ENCODE measurements around the gene IRAK1.

IRAK1 gene

DNA sequence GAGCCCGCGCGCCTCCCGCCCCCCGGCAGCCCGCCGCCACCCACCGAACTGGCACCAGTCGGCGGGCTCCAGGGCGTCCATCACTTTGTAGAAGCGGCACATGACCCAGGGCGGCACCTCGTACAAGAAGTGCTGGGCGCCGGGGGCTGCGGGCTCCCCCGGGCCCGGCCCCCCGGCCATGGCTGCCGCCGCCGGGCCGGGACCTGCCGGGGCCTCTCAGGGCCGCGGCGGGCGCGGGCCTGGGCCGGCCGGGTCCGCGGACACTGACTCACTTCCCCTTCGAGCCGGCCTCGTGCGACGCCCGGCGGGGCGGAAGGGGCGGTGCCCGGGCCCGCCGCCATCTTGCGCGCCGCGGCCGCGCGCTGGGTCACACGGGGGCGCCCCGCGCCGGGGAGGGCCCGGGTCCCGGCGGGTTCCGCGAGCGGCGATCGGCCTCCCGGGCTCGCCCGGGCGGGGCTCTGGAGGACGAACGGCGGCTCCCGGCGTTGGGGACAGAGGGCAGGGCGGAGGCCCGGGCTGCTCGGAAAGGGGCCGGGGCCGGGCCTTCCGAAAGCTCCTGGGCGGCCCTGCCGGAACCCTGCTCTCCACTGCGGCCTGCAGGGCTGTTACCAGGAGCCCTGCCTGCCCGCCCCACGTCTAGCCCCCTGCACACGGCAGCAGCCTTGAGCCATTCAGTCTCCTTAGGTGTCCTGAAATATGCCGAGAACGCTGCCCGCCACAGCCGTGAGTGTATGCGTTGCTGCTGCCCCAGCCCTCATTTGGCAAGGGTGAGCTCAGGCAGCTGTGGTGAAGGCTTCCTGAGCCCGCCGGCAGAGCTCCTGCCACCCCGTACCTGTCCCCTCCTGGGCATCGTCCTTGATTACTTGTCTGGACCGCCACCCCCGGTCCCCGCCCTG lies at the start of gene IRAK1:
TSS of gene IRAK1 (minus strand) at position 270 of the 896 bp plus-strand sequence. CDS start at position 180, 90 bp downstream.
- TF ChIP-seq, protein P1, sequence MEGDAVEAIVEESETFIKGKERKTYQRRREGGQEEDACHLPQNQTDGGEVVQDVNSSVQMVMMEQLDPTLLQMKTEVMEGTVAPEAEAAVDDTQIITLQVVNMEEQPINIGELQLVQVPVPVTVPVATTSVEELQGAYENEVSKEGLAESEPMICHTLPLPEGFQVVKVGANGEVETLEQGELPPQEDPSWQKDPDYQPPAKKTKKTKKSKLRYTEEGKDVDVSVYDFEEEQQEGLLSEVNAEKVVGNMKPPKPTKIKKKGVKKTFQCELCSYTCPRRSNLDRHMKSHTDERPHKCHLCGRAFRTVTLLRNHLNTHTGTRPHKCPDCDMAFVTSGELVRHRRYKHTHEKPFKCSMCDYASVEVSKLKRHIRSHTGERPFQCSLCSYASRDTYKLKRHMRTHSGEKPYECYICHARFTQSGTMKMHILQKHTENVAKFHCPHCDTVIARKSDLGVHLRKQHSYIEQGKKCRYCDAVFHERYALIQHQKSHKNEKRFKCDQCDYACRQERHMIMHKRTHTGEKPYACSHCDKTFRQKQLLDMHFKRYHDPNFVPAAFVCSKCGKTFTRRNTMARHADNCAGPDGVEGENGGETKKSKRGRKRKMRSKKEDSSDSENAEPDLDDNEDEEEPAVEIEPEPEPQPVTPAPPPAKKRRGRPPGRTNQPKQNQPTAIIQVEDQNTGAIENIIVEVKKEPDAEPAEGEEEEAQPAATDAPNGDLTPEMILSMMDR (IDR thresholded peaks at IDR 0.05; ENCODE audit: low read depth, low read length, missing control alignments), result no peak
- no peak for DNase-seq (ENCODE audit: extremely low read depth, low read depth)
- H3K4me3 ChIP-seq (replicated peaks; ENCODE audit: low read depth, low read length), result peak within 1 kb of the TSS; percentile 64

DNA sequence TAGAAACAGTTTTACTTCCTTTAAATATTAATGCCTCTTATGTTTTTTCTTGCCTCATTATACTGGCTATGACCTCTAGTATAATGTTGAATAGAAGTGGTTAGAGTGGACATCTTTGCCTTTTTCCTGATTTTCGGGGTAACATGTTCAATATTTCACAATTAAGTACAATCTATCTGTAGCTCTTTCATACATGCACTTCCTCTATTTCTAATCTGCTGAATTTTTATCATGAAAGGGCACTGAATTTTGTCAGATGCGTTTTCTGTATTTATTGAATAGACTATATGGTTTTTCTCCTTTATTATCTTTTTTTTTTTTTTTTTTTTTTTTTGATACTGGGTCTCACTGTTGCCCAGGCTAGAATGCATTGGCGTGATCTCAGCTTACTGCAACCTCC lies 48.9 kb upstream of the IRAK1 start:
- no peak for DNase-seq (ENCODE audit: extremely low read depth, low read depth)
- TF ChIP-seq, protein P1 (IDR thresholded peaks at IDR 0.05; ENCODE audit: low read depth, low read length, missing control alignments), result no peak
- H3K4me3 ChIP-seq (replicated peaks; ENCODE audit: low read depth, low read length), result no peak overlapping the region

DNA sequence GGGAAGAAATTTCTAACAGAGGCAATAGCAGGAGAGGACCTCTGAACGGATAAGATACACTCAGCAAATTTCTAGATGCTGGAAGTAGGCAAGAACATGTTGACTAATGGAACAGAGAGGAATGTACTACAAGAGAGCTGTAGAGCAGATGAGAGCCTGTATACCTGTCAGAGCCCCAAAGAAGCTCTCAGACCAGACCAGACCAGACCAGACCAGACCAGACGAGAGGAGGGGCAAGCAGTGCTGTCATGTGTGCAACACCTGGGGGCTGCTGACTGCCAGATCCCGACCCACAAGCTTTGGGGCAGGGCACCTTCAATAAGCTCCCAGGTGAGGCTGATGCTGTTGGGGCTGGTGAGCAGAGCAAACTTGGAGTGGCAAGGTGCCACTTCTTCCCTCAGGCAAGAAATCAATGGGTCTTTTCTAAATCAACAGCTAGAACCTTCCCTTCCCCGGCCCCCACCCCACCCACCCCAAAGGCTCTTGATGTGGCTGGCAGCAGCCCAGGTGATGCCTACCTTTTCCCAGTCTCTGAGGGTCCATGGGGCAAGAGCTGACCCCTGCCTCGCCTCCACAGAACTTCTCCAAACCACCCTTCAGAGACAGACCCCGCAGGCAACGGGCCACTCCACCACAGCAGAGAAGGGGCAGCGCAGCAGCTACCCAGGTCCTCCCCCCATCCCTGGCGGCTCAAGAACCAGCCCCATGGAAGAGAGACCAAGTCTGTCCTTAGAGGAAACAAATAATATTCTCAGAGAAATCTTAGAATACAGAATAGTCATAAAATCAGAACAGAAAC lies 45.1 kb upstream of the IRAK1 start:
- TF ChIP-seq, protein P1 (IDR thresholded peaks at IDR 0.05; ENCODE audit: low read depth, low read length, missing control alignments), result no peak
- H3K4me3 ChIP-seq (replicated peaks; ENCODE audit: low read depth, low read length), result no peak overlapping the region
- DNase-seq (ENCODE audit: extremely low read depth, low read depth), result no peak

DNA sequence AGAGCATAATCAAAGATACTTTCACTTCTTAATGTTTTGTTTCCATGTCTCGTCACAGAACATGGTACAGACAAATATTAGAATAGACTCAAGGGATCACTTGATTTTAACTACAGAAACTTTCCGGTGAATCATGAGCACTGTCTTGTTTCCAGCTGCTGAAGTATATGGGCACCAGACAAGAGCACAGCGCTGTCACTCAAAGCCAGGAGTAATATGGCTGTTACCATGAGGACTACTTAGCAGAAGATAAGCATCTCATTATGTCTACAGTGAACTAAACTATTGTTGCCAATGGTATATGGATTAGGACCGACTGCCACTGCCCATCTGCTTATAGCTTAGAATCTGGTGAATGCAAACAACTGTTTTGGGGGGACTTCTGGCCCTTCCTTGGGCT lies 43.5 kb upstream of the IRAK1 start:
- no peak overlapping the region for H3K4me3 ChIP-seq (replicated peaks; ENCODE audit: low read depth, low read length)
- TF ChIP-seq, protein P1 (IDR thresholded peaks at IDR 0.05; ENCODE audit: low read depth, low read length, missing control alignments), result no peak
- no peak for DNase-seq (ENCODE audit: extremely low read depth, low read depth)

DNA sequence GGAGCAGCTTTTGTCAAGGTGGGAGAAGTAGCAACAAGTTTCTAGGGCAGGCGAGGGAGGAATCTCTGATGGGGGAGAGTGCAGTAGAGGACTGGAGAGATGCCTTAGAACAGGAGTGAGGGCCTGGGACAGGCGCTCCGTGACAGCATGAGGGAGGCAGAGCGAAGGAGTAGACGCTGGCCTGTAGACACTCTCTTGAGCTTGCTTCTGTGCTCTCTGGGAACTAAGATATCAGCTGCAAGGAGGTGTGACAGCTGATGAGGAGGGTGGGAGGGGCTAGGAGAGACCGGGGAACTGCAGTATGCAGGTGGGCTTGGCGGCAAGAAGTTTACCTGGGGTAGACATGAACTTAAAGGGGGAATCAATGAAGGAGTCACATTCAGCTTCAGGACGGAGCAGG lies 42.1 kb upstream of the IRAK1 start:
- no peak for DNase-seq (ENCODE audit: extremely low read depth, low read depth)
- TF ChIP-seq, protein P1 (IDR thresholded peaks at IDR 0.05; ENCODE audit: low read depth, low read length, missing control alignments), result no peak
- no peak overlapping the region for H3K4me3 ChIP-seq (replicated peaks; ENCODE audit: low read depth, low read length)

DNA sequence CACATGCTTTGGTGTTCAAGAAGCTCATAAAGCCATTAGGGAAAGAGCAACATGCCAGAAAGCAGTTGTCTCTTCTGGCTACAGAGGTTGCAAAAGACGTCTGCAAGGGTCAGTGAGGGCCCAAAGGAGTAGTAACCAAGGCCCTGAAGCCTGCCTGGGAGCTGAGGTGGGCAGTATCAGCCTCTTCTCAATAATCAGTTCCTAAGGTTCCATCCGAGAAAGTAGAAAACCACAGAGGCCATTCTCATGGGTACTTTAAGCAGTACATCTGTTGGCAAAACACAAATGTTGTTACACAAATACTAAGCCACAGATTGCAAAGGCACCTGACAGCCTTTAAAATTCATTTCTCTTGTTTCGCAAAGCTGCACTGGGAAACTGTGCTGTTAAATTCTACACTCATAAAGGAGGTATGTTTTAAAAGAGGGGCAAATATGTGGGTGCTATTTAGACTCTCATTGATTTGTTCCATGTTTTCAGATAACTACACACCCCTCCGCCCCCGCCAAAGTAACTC lies 40.1 kb upstream of the IRAK1 start:
- DNase-seq (ENCODE audit: extremely low read depth, low read depth), result no peak
- no peak overlapping the region for H3K4me3 ChIP-seq (replicated peaks; ENCODE audit: low read depth, low read length)
- TF ChIP-seq, protein P1 (IDR thresholded peaks at IDR 0.05; ENCODE audit: low read depth, low read length, missing control alignments), result no peak

Measured in HFF-Myc (cell line).